Left forelimb (tissue), 1 donor: ENCODE data around the gene MPP4.
"Not testable (repeated sequence)": the region's sequence is repeated elsewhere in the genome, so short reads cannot be mapped to it uniquely, and the experiment has no call there.

ENCODE experiments used
- DNase-seq: peaks from one replicate; pipeline ENCODE4 v3.0.0-alpha.2; 2018; ENCODE audit warnings: low spot score

Gene MPP4

DNA sequence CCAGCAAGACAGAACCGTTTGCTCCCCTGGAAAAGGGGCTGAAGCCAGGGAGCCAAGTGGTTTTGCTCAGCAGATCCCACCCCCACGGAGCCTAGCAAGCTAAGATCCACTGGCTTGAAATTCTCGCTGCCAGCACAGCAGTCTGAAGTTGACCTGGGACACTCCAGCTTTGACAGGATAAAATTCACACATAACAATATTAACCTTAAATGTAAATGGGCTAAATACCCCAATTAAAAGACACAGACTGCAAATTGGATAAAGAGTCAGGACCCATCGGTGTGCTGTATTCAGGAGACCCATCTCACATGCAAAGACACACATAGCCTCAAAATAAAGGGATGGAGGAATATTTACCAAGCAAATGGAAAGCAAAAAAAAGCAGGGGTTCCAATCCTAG lies 27.2 kb downstream of the MPP4 start:
- not testable (repeated sequence) for DNase-seq

DNA sequence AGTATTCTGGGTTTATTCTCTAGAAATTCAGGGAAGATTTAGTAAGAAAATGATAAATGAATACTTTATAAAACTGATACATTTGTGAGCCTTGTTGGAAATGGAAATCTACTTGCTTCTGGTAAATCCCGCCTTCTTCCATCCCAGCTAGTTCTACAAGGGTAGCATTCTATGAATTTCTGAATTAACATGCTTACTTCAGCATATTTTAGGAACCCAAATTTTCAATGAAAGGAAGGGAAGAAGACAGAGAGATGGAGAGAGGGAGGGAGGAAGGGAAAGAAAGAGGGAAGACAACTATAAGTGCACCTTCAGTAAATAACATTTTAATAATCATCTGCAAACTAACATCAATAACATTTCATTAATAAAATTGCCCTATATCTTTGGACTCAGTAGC lies 28.6 kb downstream of the MPP4 start:
- no peak for DNase-seq

DNA sequence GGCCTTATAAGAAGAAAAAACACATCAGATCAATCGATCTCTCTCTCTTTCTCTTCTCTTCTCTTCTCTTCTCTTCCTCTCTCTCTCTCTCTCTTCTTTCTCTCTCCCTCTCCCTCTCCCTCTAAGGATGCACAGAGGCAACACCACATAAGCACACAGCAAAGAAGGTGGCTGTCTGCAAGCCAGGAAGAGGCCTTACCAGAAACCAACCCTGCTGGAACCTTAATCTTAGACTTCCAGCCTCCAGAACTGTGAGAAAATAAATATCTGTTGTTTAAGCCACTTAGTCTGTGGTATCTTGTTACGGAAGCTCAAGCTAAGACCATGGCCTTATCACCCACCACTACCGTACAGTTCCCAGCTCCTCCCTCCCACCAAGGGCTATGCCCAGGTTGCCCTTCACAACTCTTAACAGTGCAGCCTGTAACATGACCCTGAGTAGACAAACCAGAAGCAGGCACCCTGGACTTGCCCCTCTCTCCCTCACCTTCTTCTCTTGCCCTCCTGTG lies 30.0 kb downstream of the MPP4 start:
- no peak for DNase-seq

DNA sequence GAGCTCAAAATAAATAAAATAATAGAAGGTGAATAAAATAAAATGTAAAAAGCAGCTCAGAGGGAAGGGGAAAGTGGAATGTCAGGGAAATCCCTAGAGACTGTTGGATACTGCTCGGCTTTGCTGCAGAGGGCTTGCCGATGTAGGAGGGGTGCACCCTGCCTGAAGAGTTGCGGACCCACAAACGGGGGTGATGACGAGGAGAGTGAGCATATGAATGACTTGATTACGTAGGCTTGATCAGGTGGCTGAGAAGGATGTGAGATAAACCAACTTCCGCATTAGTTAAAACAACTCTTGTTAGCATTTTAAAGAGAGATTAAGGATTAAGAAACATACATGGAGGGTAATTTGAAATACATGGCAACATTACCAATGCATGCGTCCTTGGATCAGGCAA lies 34.1 kb downstream of the MPP4 start:
- no peak for DNase-seq

DNA sequence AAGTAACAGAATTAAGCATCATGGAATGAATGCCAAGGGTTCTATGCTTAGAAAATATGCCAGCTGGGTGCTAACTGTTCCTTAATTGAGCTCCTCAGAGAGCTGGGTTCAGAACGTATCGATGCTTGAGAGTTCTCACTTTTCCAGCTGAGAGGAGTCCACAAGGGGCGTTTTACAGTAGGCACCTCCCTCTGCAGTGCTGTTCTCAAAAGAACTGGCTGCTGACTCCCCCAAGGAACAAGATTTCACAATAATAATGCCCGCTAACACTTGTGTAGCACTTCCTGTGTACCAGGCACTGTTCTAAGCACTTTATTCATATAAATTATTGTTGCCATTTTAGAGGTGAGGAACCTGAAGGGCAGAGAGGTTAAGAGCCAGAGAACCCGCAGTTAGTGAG lies 37.1 kb downstream of the MPP4 start:
- DNase-seq: no peak

DNA sequence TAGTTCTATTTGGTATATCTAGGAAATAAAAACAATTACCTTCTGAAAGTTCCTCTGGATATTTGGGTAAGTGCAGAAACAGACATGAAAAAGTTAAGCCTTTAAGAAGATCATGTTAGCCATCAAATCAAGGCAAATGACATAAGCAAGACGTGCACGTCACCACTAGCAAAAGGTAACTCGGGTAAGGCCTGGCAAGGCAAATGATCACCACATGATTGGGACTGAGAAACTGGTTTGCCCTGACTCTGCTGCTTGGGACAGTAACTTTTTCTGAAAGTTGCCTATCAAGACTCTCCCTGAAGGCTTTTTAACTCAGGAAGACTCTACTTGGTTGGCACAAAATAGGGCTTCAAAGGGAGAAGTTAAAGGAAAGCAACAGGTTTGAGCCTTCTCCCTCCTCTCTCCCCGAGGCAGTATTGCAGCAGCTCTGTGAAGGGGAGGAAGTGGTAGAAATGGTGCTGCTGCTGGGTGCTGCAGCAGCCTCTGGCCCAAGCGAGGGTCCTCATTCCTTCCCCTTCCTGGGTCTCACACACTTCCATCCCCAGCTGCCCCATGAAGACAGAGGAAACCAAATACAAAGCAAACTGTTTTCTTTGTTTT lies 38.0 kb downstream of the MPP4 start:
- DNase-seq: no peak

DNA sequence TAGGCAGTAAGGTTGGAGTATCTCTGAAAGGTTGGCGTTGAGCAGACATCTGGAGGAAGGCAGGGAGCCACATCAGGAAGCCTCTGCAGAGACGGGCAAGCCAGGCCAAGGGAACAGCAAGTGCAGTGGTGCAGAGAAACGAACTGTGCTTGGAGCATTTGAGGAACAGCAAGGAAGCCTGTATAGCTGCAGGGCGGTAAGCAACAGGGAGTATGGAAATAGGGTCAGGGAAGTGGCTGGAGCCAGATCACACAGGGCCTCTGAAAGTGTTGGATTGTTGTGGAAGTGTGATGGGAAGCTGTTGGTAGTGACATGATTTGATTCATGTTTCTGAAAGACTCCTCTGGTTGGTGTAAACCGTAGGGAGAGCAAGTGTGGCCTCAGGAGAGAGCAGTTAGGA lies 41.7 kb downstream of the MPP4 start:
- no peak for DNase-seq

DNA sequence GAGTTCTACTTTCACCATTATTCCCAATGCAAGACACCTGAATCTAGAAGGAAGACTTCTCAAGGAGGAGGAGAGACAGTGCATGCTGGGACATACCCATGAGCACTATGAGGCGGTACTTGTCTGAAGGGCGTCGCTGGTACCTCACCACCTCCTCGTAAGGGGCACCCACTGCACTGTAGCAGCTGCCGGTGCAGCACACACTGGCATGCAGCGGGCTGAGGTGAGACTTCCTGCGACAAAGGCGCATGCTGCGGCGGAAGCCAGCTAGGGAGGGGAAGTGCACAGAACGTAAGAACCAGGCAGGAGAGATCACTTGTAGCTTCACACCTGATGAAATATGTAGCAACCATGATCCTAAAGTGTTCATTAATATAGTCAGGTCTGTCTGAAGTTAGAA lies 42.3 kb downstream of the MPP4 start:
- no peak for DNase-seq

DNA sequence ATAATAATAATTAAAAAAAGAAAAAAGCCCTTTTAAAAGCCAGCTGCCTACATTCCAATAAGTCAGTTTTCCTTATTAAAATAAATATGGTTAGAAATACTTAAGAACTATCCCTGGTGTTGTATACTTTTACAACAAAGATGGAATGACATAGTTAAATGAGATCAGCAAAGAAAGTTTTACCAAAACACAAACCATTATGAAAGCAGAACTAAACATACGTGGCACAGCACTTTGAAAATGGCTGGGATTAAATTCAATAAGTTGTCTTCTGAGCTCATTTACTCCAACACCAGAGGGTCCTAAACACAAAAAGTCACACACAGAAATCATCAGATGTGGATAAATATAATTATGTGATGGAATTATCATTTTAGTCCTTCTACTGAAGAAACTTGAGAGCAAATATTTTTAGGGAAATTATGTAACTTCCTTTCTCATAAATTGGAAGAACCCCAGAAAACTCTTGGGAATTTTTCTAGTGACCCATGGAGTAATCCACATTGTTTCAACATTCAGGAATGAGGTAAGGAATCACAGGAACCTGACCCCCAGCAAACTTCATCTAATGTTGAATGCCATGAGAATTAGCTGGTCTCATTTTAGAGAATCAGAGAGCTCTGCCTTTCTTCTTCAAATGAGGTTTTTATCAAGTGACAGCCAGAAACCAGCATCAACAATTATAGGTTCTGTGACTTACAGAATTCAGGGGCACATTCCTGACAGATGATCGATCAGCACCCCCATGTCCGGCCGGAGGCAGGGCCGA lies 43.6 kb downstream of the MPP4 start:
- DNase-seq: no peak

DNA sequence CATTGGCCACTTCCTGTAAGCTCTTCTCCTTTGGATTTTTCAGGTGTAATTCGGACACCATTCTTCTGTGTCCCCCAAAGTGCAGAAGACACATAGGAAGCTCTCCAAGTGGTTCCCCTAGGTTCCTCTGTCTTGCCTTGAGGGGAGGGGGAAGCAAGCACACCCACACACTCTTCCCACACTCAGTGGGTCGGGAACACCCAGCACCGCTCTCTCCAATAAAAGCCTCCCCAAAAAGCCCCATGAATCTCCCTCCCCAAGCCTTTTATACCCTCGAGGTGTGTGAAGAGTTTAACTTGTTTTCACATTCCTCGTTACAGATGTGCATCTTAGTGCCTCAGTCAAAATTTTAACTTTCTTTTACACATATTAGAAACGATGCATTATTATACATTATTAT lies 45.2 kb downstream of the MPP4 start:
- DNase-seq: no peak

DNA sequence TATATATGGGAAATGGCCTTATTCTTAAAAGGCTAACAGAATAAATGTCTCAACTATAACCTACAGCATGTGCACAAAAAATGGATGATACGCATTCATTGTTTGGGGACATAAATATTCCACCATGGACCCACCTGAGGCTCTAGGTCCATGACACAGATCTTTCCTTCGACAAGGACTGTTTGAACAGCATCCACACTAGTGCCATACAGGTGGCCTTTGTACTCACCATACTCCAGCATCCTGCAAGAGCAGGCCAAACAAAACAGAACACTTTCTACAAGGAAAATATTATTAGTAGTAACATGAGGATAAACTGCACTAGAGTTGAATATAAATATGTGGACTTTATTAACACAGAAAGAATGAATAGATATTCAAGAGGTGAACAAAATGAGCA lies 49.0 kb downstream of the MPP4 start:
- DNase-seq: no peak

DNA sequence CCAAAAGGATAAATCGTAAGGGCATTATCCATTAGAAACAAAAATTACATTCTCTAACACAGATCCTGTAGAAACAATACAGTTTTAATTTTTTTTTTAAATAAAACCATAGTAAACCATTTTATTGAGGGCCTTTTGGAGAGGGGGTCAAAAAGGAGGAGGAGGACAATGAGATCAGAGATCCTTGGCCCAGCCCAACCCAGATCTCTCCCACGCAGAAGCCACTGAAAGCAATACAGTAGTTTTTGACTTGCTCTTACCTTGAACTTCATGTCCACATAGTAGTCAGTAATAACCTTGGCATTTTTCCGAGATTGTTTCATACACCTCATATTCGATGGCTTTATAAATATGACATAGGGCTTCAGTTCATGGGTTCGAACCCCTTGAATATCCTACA lies 51.0 kb downstream of the MPP4 start:
- no peak for DNase-seq

DNA sequence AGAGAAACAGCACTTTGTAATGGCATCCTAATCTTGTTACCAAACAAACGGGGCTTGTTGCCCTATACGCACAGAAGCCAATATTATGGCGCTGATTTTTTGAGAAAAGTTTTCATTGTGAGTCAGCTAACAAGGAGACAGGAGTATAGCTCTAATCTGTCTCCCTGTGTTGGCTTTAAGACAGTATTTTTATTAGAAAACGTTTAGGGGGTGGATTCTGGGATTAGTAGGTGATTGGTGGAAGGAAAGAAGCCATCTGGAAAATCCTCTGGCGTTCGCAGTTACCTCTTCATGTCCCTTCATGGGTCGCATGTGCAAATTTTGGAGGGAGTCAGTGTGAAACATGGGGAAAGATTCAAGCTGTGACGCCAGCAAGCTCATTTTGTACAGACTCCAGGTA lies 54.4 kb downstream of the MPP4 start:
- DNase-seq: no peak

DNA sequence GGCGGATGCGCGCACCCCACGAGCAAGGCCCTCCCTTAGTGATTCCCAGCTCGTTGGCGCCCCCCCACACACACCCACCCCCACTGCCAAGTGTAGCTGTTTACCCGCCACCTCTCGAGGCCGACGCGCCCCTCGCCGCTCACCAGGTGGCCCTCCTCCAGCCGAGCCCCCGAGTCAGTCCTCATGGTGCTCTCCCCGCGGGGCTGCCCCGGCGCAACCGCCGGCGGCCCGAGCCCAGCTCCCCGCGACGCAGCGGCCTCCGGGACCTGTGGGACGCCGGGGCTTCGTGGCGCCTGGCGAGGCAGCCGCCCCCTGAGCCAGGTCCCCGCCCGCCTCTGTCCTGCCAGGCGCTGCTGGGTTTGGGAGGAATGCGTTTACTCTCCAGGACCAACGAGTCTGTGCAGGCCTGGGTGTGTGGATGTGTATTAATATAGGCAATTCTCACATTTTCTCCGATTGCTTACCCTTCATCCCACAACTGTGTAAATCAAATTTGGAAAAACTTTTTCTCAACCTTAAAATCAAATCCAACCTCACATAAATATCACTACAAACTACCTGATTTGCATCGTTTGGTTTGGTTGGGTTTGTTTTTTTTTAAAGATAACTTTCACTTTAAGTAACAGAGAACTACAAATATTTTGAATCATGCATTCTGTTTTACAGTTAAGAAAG lies 55.1 kb downstream of the MPP4 start, which contains the start of gene TMEM237:
Gene TMEM237, minus strand, starts transcription at position 288 of the 675 bp plus-strand sequence. Its CDS starts 103 bp downstream, at position 185.
- DNase-seq: peak; percentile 82

DNA sequence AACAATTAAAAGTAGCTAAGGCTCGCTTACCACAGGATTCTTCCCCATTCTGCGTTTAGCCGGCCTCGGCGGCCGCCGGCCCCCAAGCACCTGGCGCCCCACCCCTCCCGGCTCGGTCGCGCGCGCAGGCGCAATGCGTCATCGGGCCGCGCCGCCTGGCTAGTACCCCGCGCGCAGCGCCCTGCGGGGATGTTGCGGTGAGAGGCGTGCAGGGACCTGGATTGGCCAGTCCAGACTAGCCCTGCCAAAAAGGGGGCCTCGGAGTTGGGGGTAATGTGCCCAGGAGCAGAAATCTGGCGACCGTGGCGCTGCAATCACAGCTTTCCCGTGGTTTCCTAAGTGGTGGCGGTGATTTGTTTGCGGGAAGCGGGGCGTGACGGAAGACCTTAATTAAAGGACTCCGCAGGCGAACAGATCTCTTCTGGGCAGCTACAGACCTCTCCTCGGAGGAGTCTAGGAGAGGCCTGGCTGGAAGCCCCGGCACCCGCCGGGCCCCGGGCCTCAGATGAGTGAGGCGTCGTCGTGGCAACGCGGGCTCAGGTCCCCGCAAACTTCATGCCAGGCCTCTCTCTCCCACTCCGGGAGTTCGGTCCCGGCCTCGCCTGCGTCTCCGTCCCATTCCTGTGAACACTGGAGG lies 55.7 kb downstream of the MPP4 start:
- peak; percentile 91 for DNase-seq

DNA sequence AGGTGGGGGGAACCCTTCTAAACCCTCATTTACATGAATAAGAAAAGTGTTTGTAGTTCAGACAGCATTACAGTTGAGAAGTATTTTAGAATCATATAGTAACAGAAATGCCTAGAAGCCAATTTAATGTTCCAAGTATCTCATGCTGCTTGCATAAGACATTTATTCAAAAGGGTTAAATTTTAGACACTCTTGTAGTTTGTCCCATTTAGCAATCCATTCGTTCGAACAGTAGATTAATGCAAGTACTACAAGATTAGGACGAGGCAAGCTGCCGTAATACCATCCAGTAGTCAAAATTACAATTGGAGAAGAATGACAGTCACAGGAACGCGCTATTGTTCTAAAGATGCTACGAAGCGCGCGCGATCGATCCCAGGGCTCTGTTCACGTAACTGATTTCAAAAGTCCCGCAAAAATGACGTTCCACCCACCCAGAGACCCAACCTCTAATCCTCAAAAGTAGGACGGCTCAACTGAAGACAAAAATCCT lies 56.3 kb downstream of the MPP4 start:
- no peak for DNase-seq

DNA sequence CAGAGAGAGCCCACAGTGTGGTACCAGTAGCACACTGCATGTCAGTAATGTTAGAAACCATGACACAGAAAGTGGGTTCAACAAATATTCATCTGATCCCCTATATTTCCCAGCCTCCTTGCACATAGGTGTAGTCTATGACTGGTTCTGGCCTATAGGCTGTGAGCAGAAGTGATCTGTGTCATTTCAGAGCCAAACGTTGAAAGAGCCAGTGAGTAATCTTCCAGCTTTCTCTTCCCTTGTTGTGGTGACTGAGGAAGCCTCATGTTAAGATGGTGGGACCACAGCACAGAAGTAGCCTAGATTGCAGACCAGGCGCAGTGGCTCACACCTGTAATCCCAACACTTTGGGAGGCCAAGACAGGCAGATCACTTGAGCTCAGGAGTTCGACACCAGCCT lies 59.2 kb downstream of the MPP4 start:
- DNase-seq: no peak

DNA sequence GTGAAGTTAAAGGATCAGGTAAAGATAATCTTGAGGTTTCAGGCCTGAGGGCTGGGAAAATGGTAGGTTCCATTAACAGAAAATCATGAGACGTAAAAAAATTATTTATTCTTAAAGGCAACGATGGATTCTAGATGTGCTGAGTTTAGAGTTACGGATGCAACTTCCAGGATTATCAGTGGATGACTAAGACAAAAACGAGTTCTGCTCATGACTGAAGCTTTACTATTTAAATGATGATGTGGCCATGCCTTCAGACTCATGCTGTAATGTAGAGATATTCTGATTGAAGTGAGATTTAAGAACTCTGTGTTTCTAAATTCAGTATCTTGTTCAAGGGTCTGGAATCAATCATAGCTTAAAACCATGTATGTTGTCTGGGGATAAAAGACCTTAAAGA lies 60.1 kb downstream of the MPP4 start:
- DNase-seq: no peak

DNA sequence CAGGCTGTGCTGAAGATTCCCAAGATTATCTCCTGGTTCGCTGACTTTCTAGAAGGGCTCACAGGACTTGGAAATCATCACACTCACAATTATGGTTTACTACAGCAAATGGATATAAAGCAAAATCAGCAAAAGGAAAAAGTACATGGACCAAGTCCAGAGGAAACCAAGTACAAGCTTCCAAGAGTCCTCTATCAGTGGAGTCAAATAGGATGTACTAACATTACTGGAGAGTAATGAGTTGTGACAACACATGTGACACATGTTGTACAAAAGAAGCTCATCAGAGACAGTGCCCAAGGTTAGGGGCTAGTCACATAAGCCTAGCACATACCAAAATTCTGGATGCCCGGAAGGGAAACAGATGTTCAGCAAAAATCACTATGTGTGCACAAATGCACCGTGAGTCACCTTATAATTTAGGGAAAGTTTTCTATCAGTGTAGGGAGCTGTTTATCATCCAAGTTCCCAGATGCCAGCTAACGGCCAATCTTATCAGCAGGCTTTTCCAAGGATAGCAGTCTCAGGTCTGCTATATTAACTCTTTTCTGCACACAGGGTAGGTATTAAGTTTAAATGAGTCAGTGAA lies 64.7 kb downstream of the MPP4 start:
- DNase-seq: no peak

DNA sequence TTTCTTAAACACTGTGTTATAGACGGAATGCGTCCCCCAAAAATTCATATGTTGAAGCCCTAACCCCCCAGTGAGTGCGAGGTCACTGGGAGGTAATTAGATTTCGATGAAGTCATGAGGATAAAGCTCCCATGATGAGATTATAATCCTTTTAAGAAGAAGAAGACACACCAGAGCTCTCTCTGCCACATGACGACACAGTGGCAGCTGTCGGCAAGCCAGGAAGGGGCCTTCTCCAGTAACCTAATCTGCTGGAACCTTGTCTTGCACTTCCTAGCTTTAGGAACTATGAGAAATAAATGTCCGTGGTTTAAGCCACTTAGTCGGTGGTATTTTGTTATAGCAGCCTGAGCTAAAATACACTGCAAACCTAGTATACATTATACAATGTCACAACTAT lies 67.4 kb downstream of the MPP4 start:
- DNase-seq: no peak

DNA sequence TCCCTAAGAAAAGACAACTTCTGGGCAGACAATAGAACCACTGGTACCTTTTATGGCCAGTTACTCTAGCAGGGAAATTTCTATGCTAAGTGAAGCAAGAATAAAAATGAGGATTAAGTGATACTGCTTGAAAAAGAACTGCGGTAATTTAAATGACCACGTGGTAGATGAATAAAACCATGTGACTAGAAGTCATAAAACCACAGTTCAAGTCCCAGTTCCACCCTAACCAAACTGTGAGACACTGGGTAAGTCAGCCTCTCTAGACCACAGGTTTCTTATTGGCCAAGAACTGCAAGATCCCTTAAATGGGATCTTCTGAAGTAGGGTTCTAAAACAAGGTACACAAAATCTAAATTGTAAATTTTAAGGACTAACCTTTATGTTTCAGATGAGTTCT lies 67.9 kb downstream of the MPP4 start:
- DNase-seq: no peak

DNA sequence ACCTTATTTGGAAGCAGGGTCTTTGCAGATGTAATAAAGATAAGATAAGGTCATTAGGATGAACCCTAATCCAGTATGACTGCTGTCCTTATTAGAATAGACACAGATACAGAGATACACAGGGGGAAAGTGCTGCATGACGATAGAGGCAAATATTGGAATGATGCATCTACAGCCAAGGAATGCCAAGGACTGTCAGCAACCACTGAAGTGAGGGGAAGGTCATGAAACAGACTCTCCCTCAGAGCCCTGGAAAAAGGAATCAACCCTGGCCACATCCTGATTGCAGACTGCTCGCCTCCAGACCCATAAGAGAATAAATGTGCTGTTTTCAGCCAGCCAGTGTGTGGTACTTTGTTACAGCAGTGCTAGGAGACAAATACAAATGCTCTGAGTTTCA lies 69.9 kb downstream of the MPP4 start:
- no peak for DNase-seq
